Vagina (tissue), 2 donors: Measurements from ENCODE around the gene MACROD2. TPM values are rescaled to one million over a fixed set of nuclear protein-coding genes. Genes with fewer than 3 reads are reported as not detected.
"Not testable (repeated sequence)": the region's sequence is repeated elsewhere in the genome, so short reads cannot be mapped to it uniquely, and the experiment has no call there.

ENCODE experiments used
- DNase-seq, 2 donors: peaks; one replicate each; pipeline ENCODE4 v3.0.0-alpha.2; 2017; ENCODE audit errors: extremely low spot score in 2 of 2
- H3K27ac ChIP-seq: fragments of 200-600 bp; sonication (generic); one replicate; pipeline ENCODE4 v1.5.1; 2019
- H3K27me3 ChIP-seq: fragments of 200-600 bp; sonication (generic); one replicate; pipeline ENCODE4 v1.5.1; 2019
- H3K36me3 ChIP-seq, 2 donors: fragments of 200-600 bp; sonication (generic); one replicate each; pipeline ENCODE4 v1.5.1; 2017 to 2019
- H3K4me1 ChIP-seq: fragments of 200-600 bp; sonication (generic); one replicate; pipeline ENCODE4 v1.5.1; 2019
- H3K4me3 ChIP-seq, 2 donors: fragments of 200-600 bp; sonication (generic); 1 replicate in 1 of 2; 2 replicates in 1 of 2; pipeline ENCODE4 v1.5.1; 2016 to 2019
- H3K9me3 ChIP-seq: fragments of 200-600 bp; sonication (generic); one replicate; pipeline ENCODE4 v1.5.1; 2019
- CTCF ChIP-seq, 3 experiments: fragments of 450-650 bp in 2 of 3; fragments of 200-600 bp in 1 of 3; sonication (generic) in 1 of 3; IDR thresholded peaks; one replicate each; pipeline ENCODE4 v1.5.1; 2017 to 2019; ENCODE audit warnings: antibody characterized with exemption in 3 of 3, mild to moderate bottlenecking in 2 of 3, moderate library complexity in 2 of 3
- POLR2A ChIP-seq, 2 donors: fragments of 450-650 bp; IDR thresholded peaks; one replicate each; pipeline ENCODE4 v1.6.1; 2017; ENCODE audit warnings: antibody characterized with exemption in 2 of 2, mild to moderate bottlenecking in 2 of 2, moderate library complexity in 2 of 2
- POLR2AphosphoS5 ChIP-seq, 2 donors: sonication (generic); formaldehyde crosslinking; IDR thresholded peaks; one replicate each; pipeline ENCODE4 v1.9.0; 2017; ENCODE audit warnings: antibody characterized with exemption in 2 of 2, mild to moderate bottlenecking in 2 of 2, low read depth in 1 of 2; ENCODE audit not compliant: insufficient read depth in 1 of 2
- intact Hi-C: fragments of 100-400 bp; cut with DNase I; formaldehyde crosslinking; loops from one replicate; pipeline ENCODE4 v1.15.1; 2023
- total RNA-seq: library from RNA; depleted of rRNA; stranded (reverse); fragments of >200 nt; gene quantifications from one replicate; pipeline ENCODE4 v1.2.3, GENCODE V29; 2016

The MACROD2 gene
- total RNA-seq, 1 donor from 2014 or later = 12.5 TPM

GRCh38 chr20:15805154-15805553 lies 1809.8 kb downstream of the MACROD2 start:
- H3K27ac ChIP-seq = no peak overlapping the region
- intact Hi-C loops = no loop called here
- TF ChIP-seq POLR2A (IDR thresholded peaks at IDR 0.05) (no peak), POLR2AphosphoS5 (IDR thresholded peaks at IDR 0.05; ENCODE audit: insufficient read depth in 1 of 2, low read depth in 1 of 2) (no peak), CTCF (IDR thresholded peaks at IDR 0.05) (no peak)
- H3K4me3 ChIP-seq = no peak overlapping the region
- H3K9me3 ChIP-seq = no peaks in the 10 kb centered on the region
- no peaks in the 10 kb centered on the region for H3K36me3 ChIP-seq
- DNase-seq = no peak
- H3K4me1 ChIP-seq = no peaks in the 10 kb centered on the region
- H3K27me3 ChIP-seq = no peaks in the 10 kb centered on the region

- intact Hi-C loops = no loop called here
- DNase-seq = no peak
- Histone ChIP-seq H3K4me1 (no peaks in the 10 kb centered on the region), H3K36me3 (no peaks in the 10 kb centered on the region), H3K27me3 (no peaks in the 10 kb centered on the region), H3K9me3 (no peaks in the 10 kb centered on the region), H3K4me3 (no peak overlapping the region), H3K27ac (no peak overlapping the region)
- TF ChIP-seq POLR2A (IDR thresholded peaks at IDR 0.05) = no peak
- no peak for TF ChIP-seq POLR2AphosphoS5 (IDR thresholded peaks at IDR 0.05; ENCODE audit: insufficient read depth in 1 of 2, low read depth in 1 of 2)
- no peak for TF ChIP-seq CTCF (IDR thresholded peaks at IDR 0.05)
Observed at GRCh38 chr20:15806105-15806504, 1810.8 kb downstream of the MACROD2 start.

- intact Hi-C loops = no loop called here
- no peak for TF ChIP-seq POLR2A (IDR thresholded peaks at IDR 0.05)
- no peak for TF ChIP-seq POLR2AphosphoS5 (IDR thresholded peaks at IDR 0.05; ENCODE audit: insufficient read depth in 1 of 2, low read depth in 1 of 2)
- TF ChIP-seq CTCF (IDR thresholded peaks at IDR 0.05) = no peak
Observed at GRCh38 chr20:15807271-15807670, 1812.0 kb downstream of the MACROD2 start.

GRCh38 chr20:15807771-15808170 lies 1812.5 kb downstream of the MACROD2 start:
- H3K4me1 ChIP-seq, H3K27ac ChIP-seq, H3K27me3 ChIP-seq, DNase-seq, intact Hi-C loops, H3K36me3 ChIP-seq, H3K9me3 ChIP-seq, H3K4me3 ChIP-seq: not testable (repeated sequence)

More at GRCh38 chr20:15807271-15807670, 1812.0 kb downstream of the MACROD2 start:
- no peak overlapping the region for H3K4me3 ChIP-seq
- DNase-seq = no peak
- no peak overlapping the region for H3K27ac ChIP-seq
- no peaks in the 10 kb centered on the region for H3K9me3 ChIP-seq
- no peaks in the 10 kb centered on the region for H3K36me3 ChIP-seq
- no peaks in the 10 kb centered on the region for H3K27me3 ChIP-seq
- no peaks in the 10 kb centered on the region for H3K4me1 ChIP-seq

GRCh38 chr20:15811951-15812350 lies 1816.6 kb downstream of the MACROD2 start:
- no peak for DNase-seq
- Histone ChIP-seq H3K4me3 (no peak overlapping the region), H3K4me1 (no peaks in the 10 kb centered on the region), H3K27me3 (no peaks in the 10 kb centered on the region), H3K9me3 (no peaks in the 10 kb centered on the region), H3K27ac (no peak overlapping the region), H3K36me3 (no peaks in the 10 kb centered on the region)
- no peak for TF ChIP-seq POLR2A (IDR thresholded peaks at IDR 0.05)
- intact Hi-C loops = no loop called here

- no peaks in the 10 kb centered on the region for H3K4me1 ChIP-seq
- no peaks in the 10 kb centered on the region for H3K36me3 ChIP-seq
- H3K4me3 ChIP-seq = no peak overlapping the region
- DNase-seq = no peak
- intact Hi-C loops = no loop called here
- H3K9me3 ChIP-seq = no peaks in the 10 kb centered on the region
- H3K27ac ChIP-seq = no peak overlapping the region
- TF ChIP-seq CTCF (IDR thresholded peaks at IDR 0.05) (no peak), POLR2A (IDR thresholded peaks at IDR 0.05) (no peak), POLR2AphosphoS5 (IDR thresholded peaks at IDR 0.05; ENCODE audit: insufficient read depth in 1 of 2, low read depth in 1 of 2) (no peak)
- H3K27me3 ChIP-seq = no peaks in the 10 kb centered on the region
Observed at GRCh38 chr20:15812696-15813095, 1817.4 kb downstream of the MACROD2 start.
